Ishikawa (cell line): ENCODE measurements around the gene TRIM34.

ENCODE experiments used
- CEBPB ChIP-seq: IDR thresholded peaks from 2 replicates; pipeline ENCODE4 v1.6.1; 2012
- CREB1 ChIP-seq: IDR thresholded peaks from 2 replicates; pipeline ENCODE4 v1.6.1; 2012; ENCODE audit warnings: low read depth
- EGR1 ChIP-seq: IDR thresholded peaks from 2 replicates; pipeline ENCODE4 v1.6.1; 2012
- EP300 ChIP-seq: IDR thresholded peaks from 2 replicates; pipeline ENCODE4 v1.6.1; 2012; ENCODE audit warnings: borderline replicate concordance
- FOXM1 ChIP-seq: IDR thresholded peaks from 2 replicates; pipeline ENCODE4 v1.6.1; 2012; ENCODE audit warnings: low read depth, borderline replicate concordance
- MAX ChIP-seq: IDR thresholded peaks from 2 replicates; pipeline ENCODE4 v1.6.1; 2012
- NFIC ChIP-seq: IDR thresholded peaks from 2 replicates; pipeline ENCODE4 v1.6.1; 2012
- RAD21 ChIP-seq: IDR thresholded peaks from 2 replicates; pipeline ENCODE4 v1.6.1; 2012; ENCODE audit warnings: low read depth
- TAF1 ChIP-seq: IDR thresholded peaks from 2 replicates; pipeline ENCODE4 v1.6.1; 2012; ENCODE audit warnings: low read depth, mild to moderate bottlenecking
- TCF12 ChIP-seq: IDR thresholded peaks from 2 replicates; pipeline ENCODE4 v1.6.1; 2012; ENCODE audit warnings: low read depth
- TEAD4 ChIP-seq: IDR thresholded peaks from 2 replicates; pipeline ENCODE4 v1.6.1; 2012
- YY1 ChIP-seq: IDR thresholded peaks from 2 replicates; pipeline ENCODE4 v1.6.1; 2012; ENCODE audit warnings: low read depth
- ZBTB7A ChIP-seq: IDR thresholded peaks from 2 replicates; pipeline ENCODE4 v1.6.1; 2012; ENCODE audit warnings: low read depth
- TF ChIP-seq, protein P1 (sequence below): IDR thresholded peaks from 2 replicates; pipeline ENCODE4 v1.6.1; 2012
- TF ChIP-seq, protein P2 (sequence below): IDR thresholded peaks from 2 replicates; pipeline ENCODE4 v1.6.1; 2012; ENCODE audit warnings: low read depth, mild to moderate bottlenecking

The TRIM34 gene

DNA sequence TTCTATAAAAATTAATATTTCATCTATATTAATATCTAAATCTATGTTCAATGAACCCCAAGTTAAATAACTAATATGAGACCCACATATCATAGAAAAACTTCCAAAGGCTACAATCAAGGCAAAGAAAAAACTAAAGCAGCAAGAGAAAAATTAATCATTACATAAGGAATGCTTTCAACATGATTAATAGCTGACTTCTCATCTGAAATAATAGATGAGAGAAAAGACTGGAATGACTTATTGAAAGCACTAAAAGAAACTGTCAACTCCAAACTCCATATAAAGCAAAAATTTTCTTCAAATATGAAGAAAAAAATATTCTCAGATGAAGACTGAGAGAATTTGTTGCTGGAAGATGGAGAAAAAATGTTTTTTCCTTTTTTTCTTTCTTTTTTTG, 47.0 kb downstream of the TRIM34 start:
- TF ChIP-seq, protein P1, sequence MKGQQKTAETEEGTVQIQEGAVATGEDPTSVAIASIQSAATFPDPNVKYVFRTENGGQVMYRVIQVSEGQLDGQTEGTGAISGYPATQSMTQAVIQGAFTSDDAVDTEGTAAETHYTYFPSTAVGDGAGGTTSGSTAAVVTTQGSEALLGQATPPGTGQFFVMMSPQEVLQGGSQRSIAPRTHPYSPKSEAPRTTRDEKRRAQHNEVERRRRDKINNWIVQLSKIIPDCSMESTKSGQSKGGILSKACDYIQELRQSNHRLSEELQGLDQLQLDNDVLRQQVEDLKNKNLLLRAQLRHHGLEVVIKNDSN, result no peak
- TF ChIP-seq RAD21 (no peak), ZBTB7A (no peak), MAX (no peak), EP300 (no peak), TCF12 (no peak), EGR1 (no peak), CEBPB (no peak), YY1 (no peak)

DNA sequence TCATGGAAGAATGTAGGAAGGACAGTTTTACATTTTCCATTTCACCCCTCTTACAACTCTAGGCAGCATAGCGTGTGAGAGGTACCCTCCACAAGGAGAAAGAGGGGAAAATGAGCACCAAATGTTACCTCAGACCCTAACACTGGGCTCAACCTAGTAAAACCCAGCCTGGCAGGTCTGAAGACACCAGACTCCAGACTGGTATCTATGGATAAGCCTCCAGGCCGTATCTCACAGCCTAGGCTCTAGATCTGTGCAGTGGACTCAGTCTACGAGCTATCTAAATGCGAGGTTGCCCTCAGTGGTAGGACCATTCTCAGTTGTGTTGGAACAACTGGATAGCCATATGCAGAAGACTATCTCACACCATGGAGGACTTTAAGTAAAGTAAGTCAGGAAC, 49.6 kb downstream of the TRIM34 start:
- no peak for TF ChIP-seq EP300

DNA sequence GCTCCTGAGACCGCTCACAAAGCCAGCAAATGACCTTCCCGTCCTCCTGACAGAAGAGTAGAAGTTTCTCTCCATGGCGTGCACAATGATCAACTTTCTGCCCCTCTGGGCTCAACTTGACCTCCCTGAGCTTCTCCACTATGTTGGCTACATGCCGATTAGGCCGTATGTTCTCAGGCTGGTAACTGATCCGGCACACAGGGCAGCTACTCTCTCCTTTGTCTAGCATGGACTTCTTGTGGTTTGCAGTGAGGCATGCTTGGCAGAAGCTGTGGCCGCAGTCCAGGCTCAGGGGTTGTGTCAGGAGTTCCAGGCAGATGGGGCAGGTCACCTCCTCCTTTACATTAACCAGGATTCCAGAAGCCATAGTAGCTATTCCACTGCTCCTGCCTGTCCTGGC, 55.0 kb downstream of the TRIM34 start:
- TF ChIP-seq TAF1 (no peak), TEAD4 (no peak), EGR1 (no peak), FOXM1 (no peak)

DNA sequence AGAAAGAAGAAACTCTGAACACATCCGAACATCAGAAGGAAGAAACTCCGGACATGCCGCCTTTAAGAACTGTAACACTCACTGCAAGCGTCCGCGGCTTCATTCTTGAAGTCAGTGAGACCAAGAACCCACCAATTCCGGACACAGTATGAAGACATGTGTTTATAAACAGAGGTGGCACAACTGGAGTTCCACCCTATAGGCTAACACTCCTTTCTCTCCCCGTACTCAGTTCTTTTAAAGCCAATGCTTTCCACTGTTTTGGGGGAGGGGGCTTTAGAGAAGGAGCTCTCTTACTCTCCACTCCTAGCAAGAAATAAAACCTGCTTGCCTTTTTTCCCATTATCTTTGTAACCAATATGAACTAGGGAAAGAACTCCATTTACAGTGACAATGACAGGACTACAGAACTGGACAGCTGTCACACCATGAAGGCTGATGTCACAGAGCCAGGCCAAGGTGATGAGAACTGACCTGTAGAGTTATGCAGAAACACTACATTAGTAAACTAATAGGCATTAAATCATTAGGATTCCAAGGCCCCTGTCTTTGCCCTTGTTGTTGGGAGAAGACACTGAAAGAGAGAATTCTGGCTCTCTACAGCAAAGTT, 59.3 kb downstream of the TRIM34 start:
- TF ChIP-seq, protein P2, sequence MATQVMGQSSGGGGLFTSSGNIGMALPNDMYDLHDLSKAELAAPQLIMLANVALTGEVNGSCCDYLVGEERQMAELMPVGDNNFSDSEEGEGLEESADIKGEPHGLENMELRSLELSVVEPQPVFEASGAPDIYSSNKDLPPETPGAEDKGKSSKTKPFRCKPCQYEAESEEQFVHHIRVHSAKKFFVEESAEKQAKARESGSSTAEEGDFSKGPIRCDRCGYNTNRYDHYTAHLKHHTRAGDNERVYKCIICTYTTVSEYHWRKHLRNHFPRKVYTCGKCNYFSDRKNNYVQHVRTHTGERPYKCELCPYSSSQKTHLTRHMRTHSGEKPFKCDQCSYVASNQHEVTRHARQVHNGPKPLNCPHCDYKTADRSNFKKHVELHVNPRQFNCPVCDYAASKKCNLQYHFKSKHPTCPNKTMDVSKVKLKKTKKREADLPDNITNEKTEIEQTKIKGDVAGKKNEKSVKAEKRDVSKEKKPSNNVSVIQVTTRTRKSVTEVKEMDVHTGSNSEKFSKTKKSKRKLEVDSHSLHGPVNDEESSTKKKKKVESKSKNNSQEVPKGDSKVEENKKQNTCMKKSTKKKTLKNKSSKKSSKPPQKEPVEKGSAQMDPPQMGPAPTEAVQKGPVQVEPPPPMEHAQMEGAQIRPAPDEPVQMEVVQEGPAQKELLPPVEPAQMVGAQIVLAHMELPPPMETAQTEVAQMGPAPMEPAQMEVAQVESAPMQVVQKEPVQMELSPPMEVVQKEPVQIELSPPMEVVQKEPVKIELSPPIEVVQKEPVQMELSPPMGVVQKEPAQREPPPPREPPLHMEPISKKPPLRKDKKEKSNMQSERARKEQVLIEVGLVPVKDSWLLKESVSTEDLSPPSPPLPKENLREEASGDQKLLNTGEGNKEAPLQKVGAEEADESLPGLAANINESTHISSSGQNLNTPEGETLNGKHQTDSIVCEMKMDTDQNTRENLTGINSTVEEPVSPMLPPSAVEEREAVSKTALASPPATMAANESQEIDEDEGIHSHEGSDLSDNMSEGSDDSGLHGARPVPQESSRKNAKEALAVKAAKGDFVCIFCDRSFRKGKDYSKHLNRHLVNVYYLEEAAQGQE, result no peak
- TF ChIP-seq EGR1, result no peak
- TF ChIP-seq TCF12, result no peak
- TF ChIP-seq CEBPB, result no peak
- TF ChIP-seq NFIC, result no peak
- TF ChIP-seq FOXM1, result no peak
- TF ChIP-seq, protein P1, result no peak
- no peak for TF ChIP-seq TEAD4
- TF ChIP-seq YY1, result no peak
- TF ChIP-seq RAD21, result no peak
- no peak for TF ChIP-seq EP300

- TF ChIP-seq EGR1, result peak; percentile 77
- TF ChIP-seq EP300, result no peak
- TF ChIP-seq TEAD4, result peak; percentile 55
- TF ChIP-seq, protein P1, result no peak
- peak; percentile 58 for TF ChIP-seq RAD21
- peak; percentile 35; the same call in 1 of the 2 replicates for TF ChIP-seq MAX
These were observed 60.0 kb downstream of the TRIM34 start, which contains the start of gene TRIM5 for GRCh38 chr11:5684646-5685362. Gene TRIM5, minus strand, starts transcription at chr11:5685074. Its CDS starts 4,897 bp downstream, at chr11:5680177.

- TF ChIP-seq TEAD4 (no peak), TAF1 (no peak), EP300 (no peak), YY1 (no peak)
These were observed 61.6 kb downstream of the TRIM34 start for GRCh38 chr11:5686426-5686825.

GRCh38 chr11:5688482-5688881, 63.7 kb downstream of the TRIM34 start:
- TF ChIP-seq CREB1 (no peak), CEBPB (no peak), MAX (no peak), NFIC (no peak)

GRCh38 chr11:5689551-5689983, 64.8 kb downstream of the TRIM34 start, which contains the start of gene TRIM22:
Gene TRIM22, plus strand, starts transcription at chr11:5689790. Its CDS starts 6,443 bp downstream, at chr11:5696233.
- TF ChIP-seq, protein P1, result no peak
- TF ChIP-seq EGR1 (no peak), FOXM1 (no peak)
